NCI-H526 treated with DMSO at 0.1 percent for 48 hours (cell line): ENCODE measurements around the gene FGF12.

Experiments
- DNase-seq: peaks from one replicate; lab custom pipeline; 2025; lab: John Stamatoyannopoulos, UW

FGF12 gene

DNA sequence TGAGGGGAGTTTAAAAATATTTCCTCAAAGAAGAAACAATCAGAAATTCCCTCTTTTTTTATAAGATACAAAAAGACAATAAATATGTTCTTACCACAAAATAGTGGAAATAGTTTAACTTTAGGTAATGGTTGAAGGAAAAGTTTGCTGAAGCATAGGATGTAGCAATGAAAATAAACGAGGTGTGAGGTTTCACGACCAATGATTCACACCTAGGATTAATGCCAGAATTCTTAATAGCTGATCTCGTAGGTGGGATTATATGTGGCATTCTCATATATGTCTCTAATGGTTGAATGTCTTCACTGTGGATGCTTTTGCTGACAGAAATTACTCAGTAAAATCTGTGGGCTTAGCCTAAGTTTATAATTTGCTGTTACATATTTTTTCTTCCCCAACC, 467.7 kb downstream of the FGF12 start:
- no peak for DNase-seq

DNA sequence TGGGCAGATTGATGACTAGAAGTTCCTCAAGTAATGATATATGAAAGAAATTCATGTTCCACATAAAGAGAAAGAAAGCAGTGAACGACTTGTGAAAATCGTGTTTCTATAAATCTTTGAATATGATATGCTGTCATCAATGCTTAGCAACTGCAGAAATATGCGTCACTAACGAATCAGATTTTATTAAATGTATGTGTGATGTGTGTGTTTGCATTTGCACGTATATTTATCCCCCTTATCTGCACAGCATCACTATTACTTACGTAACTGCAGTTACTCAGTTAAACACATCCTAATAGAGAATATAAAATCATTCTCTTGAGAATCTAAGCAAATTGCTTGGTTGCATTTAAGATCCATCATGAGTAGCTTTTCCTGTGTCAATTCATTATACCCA, 468.6 kb downstream of the FGF12 start:
- DNase-seq, result no peak

- DNase-seq, result no peak
These were observed 471.5 kb downstream of the FGF12 start for GRCh38 chr3:192255839-192256238.

DNA sequence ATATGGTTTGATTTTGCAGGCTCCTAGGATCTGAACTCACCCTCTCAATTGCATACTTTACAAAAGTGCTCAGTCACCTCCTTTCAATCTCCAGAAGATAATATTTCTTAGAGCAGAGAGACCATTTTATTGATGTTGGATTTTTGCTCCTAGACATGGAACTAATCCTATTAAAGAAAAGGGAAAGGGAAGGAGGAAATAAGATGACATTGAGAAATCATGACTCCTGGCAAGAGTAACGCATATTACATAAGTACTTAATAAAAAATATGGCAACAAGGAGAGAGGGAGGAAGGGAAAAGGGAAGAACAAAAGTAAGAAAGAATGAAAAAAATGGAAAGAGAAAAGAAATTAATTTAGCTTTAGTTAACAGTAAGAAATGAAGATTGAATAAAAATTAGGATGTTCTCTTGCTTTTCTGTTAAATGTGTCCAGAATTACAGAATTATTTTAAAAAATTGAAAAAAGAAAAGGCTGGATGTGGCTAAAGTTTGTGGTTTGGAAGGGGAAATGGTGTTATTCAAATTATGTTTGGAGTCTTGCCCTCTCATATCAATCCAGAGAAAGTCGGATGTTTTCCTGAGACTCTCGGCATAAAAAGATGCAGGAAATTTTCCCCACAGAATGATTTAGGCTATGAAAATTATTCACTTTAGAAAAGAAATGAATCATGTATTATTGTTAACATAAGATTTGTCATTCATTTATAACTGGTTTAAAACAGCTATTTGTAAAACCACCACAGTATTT, 474.0 kb downstream of the FGF12 start:
- DNase-seq, result no peak

- no peak for DNase-seq
These were observed 477.8 kb downstream of the FGF12 start for GRCh38 chr3:192249516-192249915.

DNA sequence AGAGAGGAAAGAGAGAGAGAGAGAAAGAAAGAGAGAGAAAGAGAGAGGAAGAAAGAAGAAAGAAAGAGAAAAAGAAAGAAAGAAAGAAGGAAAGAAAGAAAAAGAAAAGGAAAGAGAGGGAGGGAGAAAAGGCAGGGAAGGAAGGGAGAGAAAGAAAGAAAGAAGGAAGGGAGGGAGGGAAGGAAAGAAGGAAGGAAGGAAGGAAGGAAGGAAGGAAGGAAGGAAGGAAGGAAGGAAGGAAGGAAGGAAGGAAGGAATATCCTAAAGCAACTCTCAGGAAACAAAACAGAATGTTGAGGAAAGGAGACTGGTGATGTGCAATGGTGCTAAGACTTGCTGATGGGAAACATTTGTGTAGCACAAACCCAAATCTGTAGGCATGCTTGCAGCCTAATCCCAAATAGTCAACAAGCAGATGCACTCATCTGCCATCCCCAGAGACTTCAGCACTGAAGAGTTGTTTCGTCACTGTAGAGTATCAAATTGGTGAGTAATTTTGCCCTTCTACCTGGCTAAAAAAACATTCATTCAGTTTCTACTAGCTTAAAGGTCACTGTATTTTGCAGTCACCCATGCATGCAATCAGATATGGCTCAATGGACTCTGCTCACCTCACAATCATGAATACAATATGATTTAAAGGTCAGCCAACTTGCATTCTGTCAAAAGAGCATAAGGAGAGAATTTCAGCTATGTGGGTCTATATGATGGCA, 480.3 kb downstream of the FGF12 start:
- no peak for DNase-seq

GRCh38 chr3:192244591-192244990, 482.8 kb downstream of the FGF12 start:
- no peak for DNase-seq

DNA sequence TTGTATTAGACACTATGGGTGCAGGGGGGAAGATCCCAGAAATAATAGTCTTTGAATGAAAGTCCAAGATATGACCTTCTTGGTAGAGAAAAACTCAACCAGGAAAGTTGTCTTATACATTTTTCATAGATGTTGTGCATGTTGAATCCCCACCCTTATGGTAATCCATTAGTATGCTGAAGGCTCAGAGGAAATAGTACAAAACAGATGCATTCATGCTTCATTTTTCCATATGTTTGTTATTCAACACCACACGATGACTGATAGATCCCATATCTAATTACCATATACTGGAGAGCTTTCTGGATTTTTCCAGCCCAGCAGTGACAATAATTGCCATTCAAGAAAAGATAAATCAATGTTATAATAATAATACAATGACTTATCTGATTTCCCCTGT, 487.4 kb downstream of the FGF12 start:
- DNase-seq, result no peak

- no peak for DNase-seq
These were observed 489.2 kb downstream of the FGF12 start for GRCh38 chr3:192237992-192238608.

DNA sequence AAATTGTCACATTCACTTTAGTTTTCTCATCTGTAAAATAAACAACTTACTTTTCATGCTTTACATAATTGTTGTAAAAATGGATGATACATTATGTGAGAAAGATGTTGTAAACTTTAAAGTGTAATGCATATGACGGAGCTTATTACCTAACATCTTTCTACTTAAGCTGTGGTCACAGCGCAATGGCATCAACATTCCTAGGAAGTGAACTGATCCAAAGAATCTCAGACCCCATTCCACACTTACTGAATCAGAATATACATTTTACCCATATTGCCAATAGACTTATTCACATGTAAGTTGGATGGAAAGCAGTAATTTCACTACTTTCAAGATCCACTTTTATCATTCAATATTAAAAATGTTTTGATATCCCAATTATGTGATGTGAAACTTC, 497.5 kb downstream of the FGF12 start:
- no peak for DNase-seq

GRCh38 chr3:192224634-192225155, 502.6 kb downstream of the FGF12 start:
- DNase-seq, result no peak

DNA sequence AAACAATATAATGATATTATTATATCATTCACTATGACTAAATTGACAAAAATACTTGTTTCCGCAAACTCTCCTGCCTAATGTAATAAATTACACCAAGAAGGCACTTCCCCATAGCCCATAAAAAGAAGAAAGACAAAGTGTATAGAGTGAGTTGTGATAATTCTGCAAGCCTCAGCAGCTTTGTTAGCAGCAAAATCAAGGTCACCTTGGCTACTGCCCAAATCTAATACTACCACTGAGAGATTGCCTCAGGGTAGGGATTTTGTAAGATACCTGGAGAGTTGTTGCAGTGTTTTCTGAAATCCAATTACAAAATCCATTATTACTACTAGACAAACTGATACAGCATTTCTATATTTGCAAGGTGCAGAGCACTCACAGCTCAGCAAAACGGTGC, 503.5 kb downstream of the FGF12 start:
- DNase-seq, result peak; percentile 54

DNA sequence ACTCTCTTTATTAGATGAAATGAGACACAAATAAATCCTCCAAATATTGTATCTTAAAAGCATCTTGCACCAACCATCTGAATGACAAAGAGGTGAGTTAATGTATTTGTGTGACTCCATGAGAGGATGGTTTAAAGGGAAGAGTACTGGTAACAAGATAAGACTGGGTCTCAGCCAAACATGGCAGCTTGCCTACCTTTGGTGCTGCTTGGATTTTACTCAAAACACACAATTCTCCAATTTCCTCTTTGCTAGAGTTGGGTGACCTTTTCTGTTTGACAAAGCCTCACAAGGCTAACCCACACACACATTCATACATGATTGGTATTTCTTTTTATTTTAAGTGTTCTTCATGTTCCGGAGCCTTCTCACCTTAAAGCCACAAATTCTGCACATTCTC, 506.4 kb downstream of the FGF12 start:
- no peak for DNase-seq

DNA sequence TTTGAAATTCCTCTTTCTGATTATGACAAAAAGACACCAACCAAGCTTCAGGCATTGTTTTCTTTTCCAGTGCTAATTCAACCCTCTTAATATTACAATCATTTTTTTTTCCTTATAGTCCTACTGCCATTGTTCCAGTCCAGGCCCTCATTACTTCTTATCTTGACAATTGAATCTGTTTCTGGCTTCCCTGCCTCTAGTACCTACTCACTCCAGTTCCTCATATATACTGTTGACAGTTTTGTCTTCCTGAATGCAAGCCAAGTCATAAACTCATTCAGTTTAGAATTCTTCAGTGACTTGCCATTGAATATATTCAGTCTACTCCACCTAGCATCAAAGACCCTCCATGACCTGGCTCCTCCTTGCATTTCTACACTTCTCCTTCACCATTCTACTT, 507.4 kb downstream of the FGF12 start:
- DNase-seq, result no peak

- peak; percentile 37 for DNase-seq
These were observed 511.3 kb downstream of the FGF12 start for GRCh38 chr3:192216067-192216466.

DNA sequence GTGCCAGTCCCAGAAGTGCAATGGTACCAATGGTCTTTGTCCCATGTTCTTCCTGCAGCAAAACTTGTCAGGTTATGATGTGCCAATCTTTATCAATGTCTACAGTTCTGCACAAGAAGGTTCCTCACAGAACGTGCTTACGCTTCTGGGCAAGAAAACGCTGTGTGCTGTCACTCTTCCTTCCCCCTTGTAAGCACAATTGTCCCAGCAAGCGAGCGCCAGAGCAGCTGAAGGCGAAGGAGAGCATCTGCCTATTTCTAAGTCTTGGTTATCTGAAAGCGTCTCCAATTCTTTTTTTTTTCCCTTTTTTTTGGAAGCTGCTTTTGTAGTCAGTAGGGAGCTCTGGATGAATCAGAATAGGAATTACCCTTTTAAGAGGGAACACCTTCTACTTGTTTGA, 514.4 kb downstream of the FGF12 start:
- no peak for DNase-seq

GRCh38 chr3:192212335-192212734, 515.0 kb downstream of the FGF12 start:
- no peak for DNase-seq

DNA sequence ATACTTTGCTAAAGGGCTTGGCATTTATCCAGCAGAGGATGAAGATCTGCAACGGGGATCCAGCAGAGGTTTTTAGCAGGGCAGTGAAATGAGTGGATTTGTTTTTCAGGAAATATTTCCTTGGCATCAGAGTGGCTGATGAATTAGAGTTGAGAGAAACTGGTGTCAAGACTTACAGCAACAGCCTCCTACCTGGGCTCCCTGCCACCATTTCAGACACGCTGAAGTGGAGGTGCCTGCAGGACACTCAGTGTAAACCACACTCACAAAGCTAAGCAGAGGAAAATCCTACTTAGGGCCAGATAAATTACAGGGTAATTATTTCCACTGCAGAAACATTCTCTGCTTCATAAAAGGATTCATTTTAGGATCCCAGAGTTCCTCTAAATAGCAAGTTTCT, 519.7 kb downstream of the FGF12 start:
- no peak for DNase-seq

DNA sequence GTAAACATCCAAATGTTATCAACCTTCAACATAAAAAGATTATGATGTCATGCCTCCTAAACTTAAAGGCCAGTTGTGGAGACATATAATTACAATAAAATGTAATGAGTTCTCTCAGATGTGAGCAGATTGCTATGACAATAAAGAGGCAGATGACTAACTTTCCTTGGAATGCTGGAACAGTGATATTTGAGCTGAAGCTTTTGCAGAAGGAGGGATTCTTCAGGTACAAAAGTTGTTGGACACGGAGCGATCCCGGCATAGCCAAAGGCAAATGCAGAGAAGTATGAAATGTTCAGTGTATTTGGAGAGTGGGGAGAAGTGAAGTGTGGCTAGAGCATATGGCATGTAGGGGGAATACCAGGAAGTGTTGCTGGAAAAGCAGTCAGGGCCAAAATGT, 520.1 kb downstream of the FGF12 start:
- no peak for DNase-seq

DNA sequence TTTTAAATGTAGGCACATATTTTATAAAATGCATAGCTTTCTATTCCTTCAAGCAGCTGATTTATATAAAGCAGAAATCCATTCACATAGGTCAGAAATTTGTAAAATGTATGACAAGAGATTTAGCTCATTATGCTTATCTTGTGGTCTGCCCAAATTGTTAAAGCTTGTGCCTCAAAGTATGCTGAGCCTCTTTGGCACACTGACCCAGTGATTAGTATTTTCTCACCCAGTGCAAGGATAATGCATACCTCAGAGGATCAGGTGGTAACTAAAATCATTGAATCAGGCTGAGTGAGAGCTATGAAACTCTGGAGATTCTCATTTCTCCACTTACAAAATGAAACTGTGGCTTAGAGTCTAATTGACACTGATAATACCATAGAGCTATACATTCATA, 533.3 kb downstream of the FGF12 start:
- DNase-seq, result no peak

GRCh38 chr3:192188218-192188835, 539.0 kb downstream of the FGF12 start:
- peak; percentile 35 for DNase-seq

DNA sequence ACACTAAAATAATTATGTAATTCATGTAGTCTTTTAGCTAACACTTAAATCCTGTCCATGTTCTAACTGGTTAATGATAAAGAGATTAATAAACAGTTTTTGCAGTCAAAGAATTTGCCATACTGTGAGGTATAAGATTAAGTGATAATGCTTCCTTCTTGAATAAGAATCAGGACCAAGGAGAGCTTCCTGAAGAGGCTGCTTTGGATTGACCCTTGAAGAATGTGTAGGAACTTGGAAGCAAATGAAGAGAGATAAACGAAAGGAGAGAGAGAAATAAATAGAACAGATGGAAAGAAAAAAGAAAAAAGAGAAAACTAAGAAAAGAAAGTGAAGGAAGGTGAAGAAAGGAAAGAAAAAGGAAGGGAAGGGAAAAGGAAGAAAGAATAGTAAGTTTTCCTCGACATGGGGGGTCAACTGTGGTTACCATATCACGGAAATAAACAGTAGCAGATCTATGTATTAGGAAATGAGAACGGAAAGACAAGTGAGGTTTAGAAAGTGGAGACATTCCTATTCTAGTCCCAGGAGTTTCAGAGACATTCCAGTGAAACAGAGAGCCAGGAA, 539.8 kb downstream of the FGF12 start:
- no peak for DNase-seq
